Heart left ventricle (tissue), 13 donors: ENCODE measurements around the gene AREL1.

Source experiments
- CTCF ChIP-seq, 12 donors: fragments of 200-600 bp; sonication (generic) in 4 of 12; IDR thresholded peaks; one replicate each; pipeline versions ENCODE4 v1.5.0 to v1.8.0; 2018 to 2022; ENCODE audit warnings: antibody characterized with exemption in 12 of 12, mild to moderate bottlenecking in 5 of 12
- POLR2A ChIP-seq, 2 donors: fragments of 450-650 bp; IDR thresholded peaks; one replicate each; pipeline ENCODE4 v1.6.1; 2017; ENCODE audit warnings: antibody characterized with exemption in 2 of 2, mild to moderate bottlenecking in 2 of 2, moderate library complexity in 2 of 2
- donor health status: ischemic (EF 13 %, LVEDD 7.1; RV severe dilation, severe dysfunction).
- donor health status: DM: no; HTN: yes; CAD: no.
- donor health status: DM: no; HTN: no; CAD: no.
- donor health status: ischemic (EF 25% LVEDD 6.9; RV normal size, moderate dysfunction).
- donor health status: ischemic (EF 25% LVEDD 5.7; RV mildly dilated, moderate dysfunction).
- donor health status: ischemic (EF 35%, LVEDD 5.7; RV mildly dilated, moderate dysfunction).
- donor health status: nonischemic (EF 11% LVEDD 7.7; RV severe dilation, severe dysfunction).
- donor health status: DM: yes; HTN: yes; CAD: no.
- donor health status: PGD.
- donor health status: ischemic (EF 29% LVEDD 5.4; RV normal size, mild dysfunction).
- donor health status: nonischemic (EF 23%, LVEDD 6.1; RV moderate dilation, normal function).

DNA sequence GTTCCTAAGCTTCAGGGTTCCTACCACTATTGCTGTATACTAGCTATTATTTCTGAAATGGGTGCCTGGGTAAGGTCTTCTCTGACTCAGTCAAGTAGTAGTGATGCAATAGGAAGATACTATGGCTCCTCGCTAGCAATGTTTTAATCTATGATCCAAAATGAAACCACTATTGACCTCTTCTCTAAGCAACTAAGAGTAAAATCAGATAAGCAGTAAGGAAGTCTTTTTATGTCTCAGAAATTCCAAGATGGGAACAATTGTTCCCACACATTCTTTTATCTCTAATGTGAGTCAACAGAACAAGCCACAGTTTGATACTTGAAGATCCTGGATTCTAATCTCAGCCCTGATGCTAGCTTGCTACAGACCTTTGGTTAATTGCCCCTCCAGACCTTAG, 45.1 kb downstream of the AREL1 start:
- TF ChIP-seq POLR2A (IDR thresholded peaks at IDR 0.05) (no peak), CTCF (IDR thresholded peaks at IDR 0.05) (no peak)
